HG03439 (cell line): Measurements from ENCODE around the gene SYTL5.
"Not testable (repeated sequence)": the region's sequence is repeated elsewhere in the genome, so short reads cannot be mapped to it uniquely, and the experiment has no call there.

ENCODE experiments used
- ATAC-seq: cut with Tn5 transposase; IDR thresholded peaks from one replicate; pipeline ENCODE4 v1.9.1; 2021; ENCODE audit warnings: mild to moderate bottlenecking, moderate library complexity; ENCODE audit not compliant: unreplicated experiment

Gene SYTL5

GRCh38 chrX:38006291-38006690 lies at the start of gene SYTL5:
SYTL5 (plus strand) TSS chrX:38006553; CDS start chrX:38033890, 27,337 bp downstream.
- ATAC-seq = no peak

- no peak for ATAC-seq
Observed at GRCh38 chrX:37958525-37959211, 47.7 kb upstream of the SYTL5 start.

- ATAC-seq = no peak
Observed at GRCh38 chrX:37959212-37960021, 46.9 kb upstream of the SYTL5 start.

GRCh38 chrX:37961118-37961517 lies 45.2 kb upstream of the SYTL5 start:
- no peak for ATAC-seq

- no peak for ATAC-seq
Observed at GRCh38 chrX:37967714-37968113, 38.6 kb upstream of the SYTL5 start.

GRCh38 chrX:37975421-37975820 lies 30.9 kb upstream of the SYTL5 start:
- no peak for ATAC-seq

- no peak for ATAC-seq
Observed at GRCh38 chrX:37976153-37976552, 30.2 kb upstream of the SYTL5 start.

- ATAC-seq = no peak
Observed at GRCh38 chrX:37984880-37985279, 21.5 kb upstream of the SYTL5 start.

GRCh38 chrX:37986893-37987292 lies 19.5 kb upstream of the SYTL5 start:
- ATAC-seq = no peak

GRCh38 chrX:37989304-37989703 lies 17.0 kb upstream of the SYTL5 start:
- ATAC-seq = no peak

GRCh38 chrX:37991303-37991702 lies 15.1 kb upstream of the SYTL5 start:
- not testable (repeated sequence) for ATAC-seq

- ATAC-seq = no peak
Observed at GRCh38 chrX:37993176-37993575, 13.2 kb upstream of the SYTL5 start.

GRCh38 chrX:37993837-37994619 lies 12.3 kb upstream of the SYTL5 start:
- no peak for ATAC-seq

GRCh38 chrX:37995428-37995827 lies 10.9 kb upstream of the SYTL5 start:
- ATAC-seq = no peak

GRCh38 chrX:37997096-37997495 lies 9.3 kb upstream of the SYTL5 start:
- ATAC-seq = no peak

GRCh38 chrX:37998586-37999262 lies 7.6 kb upstream of the SYTL5 start:
- ATAC-seq = no peak

GRCh38 chrX:38000706-38001105 lies 5.6 kb upstream of the SYTL5 start:
- no peak for ATAC-seq

- ATAC-seq = no peak
Observed at GRCh38 chrX:38004046-38004445, 2.3 kb upstream of the SYTL5 start.

GRCh38 chrX:38006778-38007177 lies 425 bp downstream of the SYTL5 start:
- no peak for ATAC-seq

GRCh38 chrX:38008658-38009057 lies 2.3 kb downstream of the SYTL5 start:
- no peak for ATAC-seq

- no peak for ATAC-seq
Observed at GRCh38 chrX:38009641-38010040, 3.3 kb downstream of the SYTL5 start.
